Measurements from ENCODE around the gene MSH2. TPM values are rescaled to one million over a fixed set of nuclear protein-coding genes. Genes with fewer than 3 reads are reported as not detected.

The MSH2 gene
- total RNA-seq, 4 donors from 2014 or later, result 7.7 to 10.0 (median 7.8) TPM

DNA sequence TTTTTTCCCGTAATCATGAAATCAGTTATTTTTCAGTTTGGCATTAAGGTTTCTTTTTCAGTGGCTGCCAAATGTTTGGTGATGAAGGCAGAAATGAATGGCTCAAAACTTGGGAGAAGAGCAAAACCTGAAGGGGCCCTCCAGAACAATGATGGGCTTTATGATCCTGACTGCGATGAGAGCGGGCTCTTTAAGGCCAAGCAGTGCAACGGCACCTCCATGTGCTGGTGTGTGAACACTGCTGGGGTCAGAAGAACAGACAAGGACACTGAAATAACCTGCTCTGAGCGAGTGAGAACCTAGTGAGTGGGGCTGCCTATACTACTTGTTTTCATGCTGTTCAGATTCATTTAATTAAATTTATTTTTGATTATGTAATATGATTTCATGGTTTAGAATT is 29.2 kb upstream of the MSH2 start:
- TF ChIP-seq, protein P1, sequence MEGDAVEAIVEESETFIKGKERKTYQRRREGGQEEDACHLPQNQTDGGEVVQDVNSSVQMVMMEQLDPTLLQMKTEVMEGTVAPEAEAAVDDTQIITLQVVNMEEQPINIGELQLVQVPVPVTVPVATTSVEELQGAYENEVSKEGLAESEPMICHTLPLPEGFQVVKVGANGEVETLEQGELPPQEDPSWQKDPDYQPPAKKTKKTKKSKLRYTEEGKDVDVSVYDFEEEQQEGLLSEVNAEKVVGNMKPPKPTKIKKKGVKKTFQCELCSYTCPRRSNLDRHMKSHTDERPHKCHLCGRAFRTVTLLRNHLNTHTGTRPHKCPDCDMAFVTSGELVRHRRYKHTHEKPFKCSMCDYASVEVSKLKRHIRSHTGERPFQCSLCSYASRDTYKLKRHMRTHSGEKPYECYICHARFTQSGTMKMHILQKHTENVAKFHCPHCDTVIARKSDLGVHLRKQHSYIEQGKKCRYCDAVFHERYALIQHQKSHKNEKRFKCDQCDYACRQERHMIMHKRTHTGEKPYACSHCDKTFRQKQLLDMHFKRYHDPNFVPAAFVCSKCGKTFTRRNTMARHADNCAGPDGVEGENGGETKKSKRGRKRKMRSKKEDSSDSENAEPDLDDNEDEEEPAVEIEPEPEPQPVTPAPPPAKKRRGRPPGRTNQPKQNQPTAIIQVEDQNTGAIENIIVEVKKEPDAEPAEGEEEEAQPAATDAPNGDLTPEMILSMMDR (IDR thresholded peaks at IDR 0.05; ENCODE audit: low read depth), result no peak

DNA sequence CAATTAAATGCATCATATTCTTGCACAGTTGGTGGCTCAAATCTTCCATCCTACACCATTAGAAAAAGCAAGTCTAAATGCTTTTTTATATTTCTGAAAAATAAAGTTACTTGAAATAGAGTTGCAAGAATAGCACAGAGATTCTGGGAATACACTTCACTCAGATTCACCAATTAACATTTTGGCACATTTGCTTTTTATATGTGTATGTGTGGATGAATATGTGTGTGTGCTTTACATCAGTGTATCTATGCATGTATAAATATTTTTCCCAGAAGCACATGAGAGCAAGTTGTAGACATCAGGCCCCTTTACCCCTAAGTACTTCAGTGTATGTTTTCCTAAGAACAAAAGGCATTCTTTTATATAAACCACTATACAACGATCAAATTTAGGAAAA is 27.6 kb upstream of the MSH2 start:
- TF ChIP-seq, protein P1 (IDR thresholded peaks at IDR 0.05; ENCODE audit: low read depth), result no peak

DNA sequence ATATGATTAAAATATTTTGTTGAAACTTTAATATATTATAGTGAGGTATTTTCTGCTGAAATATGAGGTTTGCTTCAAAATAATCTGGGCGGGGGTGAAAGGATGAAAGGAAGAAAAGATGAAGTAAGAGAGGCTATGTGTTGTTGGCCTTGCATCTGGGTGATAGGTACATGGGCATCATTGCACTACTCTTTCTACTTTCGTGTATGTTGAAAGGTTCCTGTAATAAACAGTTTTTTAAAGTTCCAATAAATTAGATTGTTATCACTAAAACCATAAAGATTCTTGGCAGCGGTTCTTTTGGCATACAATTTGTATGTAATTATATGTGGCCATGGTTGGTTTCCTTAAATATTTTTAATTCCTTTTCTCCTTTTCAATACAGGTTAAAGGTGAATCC is 23.6 kb upstream of the MSH2 start:
- TF ChIP-seq, protein P1 (IDR thresholded peaks at IDR 0.05; ENCODE audit: low read depth), result no peak

DNA sequence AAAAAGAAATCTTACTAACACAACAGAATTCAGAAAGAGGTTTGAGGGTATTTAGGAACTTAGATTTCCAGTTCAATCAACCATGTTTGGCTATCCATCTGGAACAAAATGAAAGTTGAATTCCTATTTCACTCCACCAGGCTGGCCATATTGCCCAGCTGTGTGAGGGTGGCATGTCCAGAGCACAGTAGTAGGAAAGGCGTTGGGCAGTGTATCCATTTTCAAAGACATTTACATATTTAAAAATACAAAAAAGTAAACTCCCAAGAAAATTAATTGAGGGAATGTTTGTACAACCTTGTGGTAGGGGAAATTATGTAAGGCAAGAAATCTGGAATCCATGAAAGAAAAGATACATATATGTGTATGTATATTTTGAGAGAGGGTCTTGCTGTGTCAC is 21.5 kb upstream of the MSH2 start:
- TF ChIP-seq, protein P1 (IDR thresholded peaks at IDR 0.05; ENCODE audit: low read depth), result no peak

DNA sequence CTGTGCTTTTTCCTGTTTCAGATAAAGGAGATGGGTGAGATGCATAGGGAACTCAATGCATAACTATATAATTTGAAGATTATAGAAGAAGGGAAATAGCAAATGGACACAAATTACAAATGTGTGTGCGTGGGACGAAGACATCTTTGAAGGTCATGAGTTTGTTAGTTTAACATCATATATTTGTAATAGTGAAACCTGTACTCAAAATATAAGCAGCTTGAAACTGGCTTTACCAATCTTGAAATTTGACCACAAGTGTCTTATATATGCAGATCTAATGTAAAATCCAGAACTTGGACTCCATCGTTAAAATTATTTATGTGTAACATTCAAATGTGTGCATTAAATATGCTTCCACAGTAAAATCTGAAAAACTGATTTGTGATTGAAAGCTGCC is 16.4 kb upstream of the MSH2 start:
- TF ChIP-seq, protein P1 (IDR thresholded peaks at IDR 0.05; ENCODE audit: low read depth), result no peak

DNA sequence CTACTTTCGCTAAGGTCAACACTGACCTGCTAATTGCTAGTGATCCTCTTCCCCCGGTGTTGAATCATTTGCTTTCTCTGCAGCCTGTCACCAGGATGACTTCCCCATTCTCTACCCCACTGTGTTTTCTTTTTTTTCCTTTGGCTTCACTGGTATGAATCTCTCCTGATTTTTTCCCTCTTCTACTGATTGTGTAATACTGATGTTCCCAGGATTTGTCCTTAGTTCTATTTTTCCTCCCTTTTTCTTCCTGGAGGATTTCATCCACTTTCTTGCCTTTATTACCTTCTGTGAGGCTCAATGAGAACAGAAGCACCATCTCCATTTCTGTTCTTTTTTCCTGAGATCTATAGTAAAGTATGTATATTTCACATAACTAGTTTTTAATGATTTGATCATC is 14.1 kb upstream of the MSH2 start:
- TF ChIP-seq, protein P1 (IDR thresholded peaks at IDR 0.05; ENCODE audit: low read depth), result no peak

DNA sequence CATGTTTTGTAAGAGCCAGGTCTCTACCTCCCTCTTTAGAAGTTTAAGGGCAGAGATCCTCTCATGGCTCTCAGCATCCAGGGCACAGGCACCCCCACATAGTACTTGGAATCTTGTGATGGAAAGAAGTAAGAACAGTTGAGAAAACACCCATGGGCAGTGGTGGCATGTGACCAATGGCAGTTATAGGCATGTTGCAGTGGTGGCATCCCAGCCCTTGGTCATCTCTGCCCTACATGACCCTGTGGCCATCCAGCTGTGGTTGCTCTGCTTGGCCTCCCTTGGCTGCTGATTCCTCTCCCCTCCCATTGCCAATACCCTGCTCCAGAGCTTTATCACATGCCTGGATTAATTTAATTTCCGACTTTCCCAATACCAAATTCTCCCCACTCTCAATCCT is 13.3 kb upstream of the MSH2 start:
- TF ChIP-seq, protein P1 (IDR thresholded peaks at IDR 0.05; ENCODE audit: low read depth), result no peak

All from subcutaneous adipose tissue (tissue), 4 donors.